Skin epidermis (tissue), 12 donors: Measurements from ENCODE around the gene BCL2L1.

ENCODE experiments used
- H3K27ac ChIP-seq, 21 experiments: fragments of 200-600 bp; sonication (generic) in 11 of 21; one replicate each; pipeline ENCODE4 v1.5.0; 2020; ENCODE audit warnings: mild to moderate bottlenecking in 3 of 21, inconsistent platforms in 2 of 21, moderate library complexity in 2 of 21
- H3K4me3 ChIP-seq, 7 experiments: fragments of 200-600 bp; sonication (generic) in 2 of 7; one replicate each; pipeline ENCODE4 v1.5.0; 2020; ENCODE audit warnings: inconsistent platforms in 2 of 7, mild to moderate bottlenecking in 2 of 7, moderate library complexity in 1 of 7

Gene BCL2L1

DNA sequence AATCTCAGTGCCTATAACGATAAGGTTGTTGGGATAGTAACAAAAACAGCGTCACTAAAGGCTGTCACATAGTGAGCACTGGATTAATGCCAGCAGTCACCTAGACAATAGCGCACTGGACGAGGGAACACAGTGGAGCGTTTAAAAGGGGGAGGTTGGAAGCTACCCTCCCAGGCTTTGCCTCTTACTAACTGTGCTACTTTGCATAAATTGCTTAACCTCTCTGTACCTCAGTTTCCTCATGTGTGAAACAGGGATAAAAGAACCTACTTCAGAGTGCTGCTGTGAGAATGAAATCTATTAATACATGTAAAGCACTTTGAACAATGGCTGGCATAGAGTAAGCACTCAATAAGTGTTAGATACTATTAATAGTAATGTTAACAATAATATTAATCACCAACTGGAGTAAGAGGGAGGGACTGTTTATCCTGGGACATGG, 10.5 kb downstream of the BCL2L1 start:
- no peak overlapping the region for H3K4me3 ChIP-seq

DNA sequence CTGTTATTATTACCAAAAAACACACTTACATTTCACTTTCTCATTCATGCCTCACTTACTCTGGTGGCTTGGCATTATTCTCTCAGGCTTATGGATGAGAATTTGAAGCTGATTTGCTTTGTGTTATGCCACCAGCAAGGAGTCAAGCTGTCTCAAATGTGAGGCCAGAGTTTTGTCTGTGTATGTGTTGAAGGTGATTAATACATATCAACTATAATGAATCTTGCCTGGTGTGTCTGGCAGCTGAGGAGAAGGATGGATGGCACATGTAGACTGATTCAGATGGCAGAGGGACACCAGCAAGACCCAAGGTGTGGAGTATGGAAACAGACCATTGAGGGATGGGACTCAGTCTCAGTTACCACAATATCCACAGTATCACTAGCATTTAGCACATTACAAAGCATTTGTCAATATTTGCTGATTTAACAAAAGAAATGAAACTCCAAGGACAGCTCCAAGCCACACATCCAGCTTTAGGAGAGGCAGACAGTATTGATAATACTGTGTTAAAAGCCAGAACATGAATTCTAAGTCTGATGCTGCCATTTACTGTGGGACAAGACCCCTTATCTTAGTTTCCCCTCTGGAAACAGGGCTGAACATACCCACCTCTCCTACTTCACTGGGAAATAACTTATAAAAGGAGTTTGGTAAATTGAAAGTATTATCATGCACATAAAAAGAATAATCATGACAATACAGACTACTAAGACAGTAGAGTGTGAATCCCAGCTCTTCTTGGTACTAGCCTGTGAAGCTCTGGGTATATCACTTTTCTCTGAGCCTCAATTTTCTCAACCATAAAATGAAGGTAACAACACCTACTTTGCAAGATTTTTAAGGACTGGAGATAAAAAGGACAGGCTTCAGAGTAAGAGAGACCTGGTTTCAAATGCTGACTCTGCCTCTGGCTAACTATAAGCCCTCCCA, 11.2 kb downstream of the BCL2L1 start:
- Histone ChIP-seq H3K4me3 (no peak overlapping the region), H3K27ac (peak overlapping the region in 19 of 21 experiments; percentile 23 to 94 (median 76))

More for the DNA sequence above, 10.5 kb downstream of the BCL2L1 start:
- H3K27ac ChIP-seq, result peak overlapping the region in 19 of 21 experiments; percentile 23 to 94 (median 76)

DNA sequence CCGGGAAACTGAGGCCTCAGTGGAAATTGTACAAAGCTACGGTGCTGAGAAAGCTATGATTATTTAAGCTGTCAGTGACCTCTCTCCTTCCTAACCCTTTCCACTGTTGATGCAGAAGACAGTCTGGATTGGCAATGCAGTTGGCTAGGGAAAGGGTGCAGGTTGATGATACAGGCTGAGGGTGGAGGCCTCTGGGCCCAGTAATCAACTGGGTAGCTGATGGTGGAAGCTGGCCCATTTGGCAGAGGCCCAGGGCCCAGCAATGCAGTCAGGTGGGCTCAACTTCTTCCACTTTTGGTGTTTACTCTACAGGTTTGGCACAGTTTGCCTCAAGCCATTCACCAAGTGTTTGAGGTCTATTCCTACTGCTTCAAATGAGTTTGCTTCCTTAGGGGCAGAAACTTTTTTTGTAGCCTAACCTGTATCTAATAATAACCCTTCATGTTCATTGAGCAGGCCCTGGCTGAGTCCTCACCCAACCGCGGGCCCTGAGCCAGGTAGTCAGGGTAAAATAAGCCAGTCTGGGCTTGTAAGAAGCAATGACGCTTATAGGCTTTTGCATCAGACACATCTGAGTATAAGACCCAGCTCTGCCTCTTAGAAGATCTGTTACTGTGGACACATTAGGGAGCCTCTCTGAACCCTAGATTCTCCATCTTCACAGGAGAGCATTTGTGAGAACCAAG, 12.1 kb downstream of the BCL2L1 start:
- Histone ChIP-seq H3K27ac (peak overlapping the region in 19 of 21 experiments; percentile 0 to 94 (median 72)), H3K4me3 (no peak overlapping the region)

DNA sequence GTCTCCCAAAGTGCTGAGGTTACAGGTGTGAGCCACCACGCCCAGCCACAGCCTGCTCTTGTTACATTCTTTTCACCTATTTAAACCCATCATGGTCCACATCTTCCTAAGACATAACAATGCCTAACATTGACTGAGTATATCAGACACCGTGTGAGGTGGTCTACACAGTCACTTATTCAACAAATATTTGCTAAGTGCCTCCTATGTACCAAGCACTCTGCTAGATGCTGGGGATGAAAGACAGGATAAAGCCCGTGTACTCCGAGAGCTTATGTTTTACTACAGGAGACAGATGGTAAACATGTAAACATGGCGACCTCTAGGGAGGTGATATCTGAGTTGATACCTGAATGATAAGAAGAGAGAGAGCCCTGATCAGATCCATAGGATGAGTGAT, 12.7 kb downstream of the BCL2L1 start:
- H3K4me3 ChIP-seq, result no peak overlapping the region
- peak overlapping the region in 14 of 21 experiments; percentile 11 to 94 (median 74) for H3K27ac ChIP-seq

DNA sequence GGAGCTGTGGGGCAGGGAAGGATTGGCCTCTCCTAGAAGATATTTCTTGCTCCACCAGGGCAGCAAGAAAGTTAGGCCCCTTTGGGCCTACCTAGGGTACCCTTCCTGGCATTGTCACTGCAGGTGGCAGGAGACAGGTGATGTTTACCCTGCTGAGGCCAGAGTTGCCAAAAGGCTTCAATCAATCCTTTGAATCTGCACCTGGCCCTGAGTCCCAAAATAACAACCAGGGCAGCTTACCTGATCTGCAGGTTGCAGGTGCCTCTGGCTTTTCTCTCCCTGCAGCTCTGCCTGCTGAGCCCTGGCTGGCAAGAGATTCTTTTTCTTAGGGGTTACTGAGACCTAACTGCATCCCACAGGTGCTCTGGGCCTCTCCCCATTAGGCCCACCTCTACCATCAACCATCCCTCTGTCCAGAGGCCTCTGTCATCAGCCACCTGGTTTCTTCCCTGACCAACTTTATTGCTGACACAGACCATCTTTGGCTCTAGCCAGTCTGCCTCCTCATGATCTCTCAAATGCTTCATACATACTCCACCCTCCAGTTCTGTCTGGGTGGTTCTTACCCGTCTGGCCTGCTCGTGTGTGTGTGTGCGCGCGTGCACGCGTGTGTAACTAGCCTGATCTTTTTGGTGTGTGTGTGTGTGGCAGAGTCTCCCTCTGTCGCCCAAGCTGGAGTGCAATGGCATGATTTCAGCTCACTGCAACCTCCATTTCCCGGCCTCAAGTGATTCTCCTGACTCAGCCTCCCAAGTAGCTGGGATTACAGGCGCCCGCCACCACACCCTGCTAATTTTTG, 13.7 kb downstream of the BCL2L1 start:
- Histone ChIP-seq H3K4me3 (no peak overlapping the region), H3K27ac (peak overlapping the region in 15 of 21 experiments; percentile 3 to 77 (median 55))

DNA sequence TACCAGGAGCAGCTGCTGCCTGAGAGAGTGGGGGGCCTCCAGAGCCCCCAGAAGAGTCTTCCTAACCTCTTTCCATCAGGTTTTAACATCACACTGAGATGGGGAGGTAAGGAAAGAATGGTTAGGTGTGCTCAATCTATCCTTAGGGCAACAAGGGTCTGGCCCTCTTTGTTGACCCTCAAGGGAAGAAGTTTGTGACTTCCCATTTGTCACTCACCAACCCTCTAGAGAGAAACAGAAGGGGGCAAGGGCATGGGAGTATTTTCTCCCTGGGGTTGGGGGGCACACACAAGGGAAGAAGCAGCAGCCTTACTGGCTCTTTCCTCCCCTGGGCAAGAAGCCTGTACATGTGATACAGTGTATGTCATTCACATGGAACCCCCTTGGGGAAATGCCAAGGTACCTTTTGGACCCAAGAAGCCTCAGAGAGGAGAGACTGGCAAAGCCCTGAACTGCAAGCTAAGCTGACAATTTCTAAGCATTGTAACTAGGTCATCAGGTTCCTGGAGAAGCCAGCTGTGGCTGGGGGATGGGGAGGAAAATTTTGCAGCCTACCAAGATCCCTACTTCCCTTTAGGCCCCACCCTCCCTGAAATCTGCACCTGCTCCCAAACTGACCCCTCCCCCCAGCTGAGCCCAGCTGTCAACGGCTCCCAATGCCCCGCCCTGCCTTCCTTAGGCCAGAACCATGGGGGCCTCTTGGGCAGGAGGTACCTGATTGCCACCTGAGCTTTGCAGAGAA, 14.5 kb downstream of the BCL2L1 start:
- Histone ChIP-seq H3K27ac (peak overlapping the region in 14 of 21 experiments; percentile 8 to 77 (median 55)), H3K4me3 (no peak overlapping the region)

DNA sequence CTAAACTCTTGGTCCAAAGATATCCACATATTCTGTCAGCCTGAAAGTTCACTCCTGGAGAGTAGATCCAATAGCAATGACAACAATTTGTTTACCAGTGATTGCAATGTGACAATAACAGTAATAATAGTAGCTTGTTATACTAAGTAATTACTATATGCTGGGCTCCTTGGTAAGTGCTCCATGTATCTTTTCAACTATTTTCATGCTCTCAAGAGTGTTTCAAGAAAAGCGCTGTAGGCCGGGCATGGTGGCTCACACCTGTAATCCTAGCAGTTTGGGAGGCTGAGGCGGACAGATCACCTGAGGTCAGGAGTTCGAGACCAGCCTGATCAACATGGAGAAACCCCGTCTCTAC, 15.4 kb downstream of the BCL2L1 start:
- H3K4me3 ChIP-seq, result no peak overlapping the region
- H3K27ac ChIP-seq, result peak overlapping the region in 5 of 21 experiments; percentile 1 to 57 (median 18)

DNA sequence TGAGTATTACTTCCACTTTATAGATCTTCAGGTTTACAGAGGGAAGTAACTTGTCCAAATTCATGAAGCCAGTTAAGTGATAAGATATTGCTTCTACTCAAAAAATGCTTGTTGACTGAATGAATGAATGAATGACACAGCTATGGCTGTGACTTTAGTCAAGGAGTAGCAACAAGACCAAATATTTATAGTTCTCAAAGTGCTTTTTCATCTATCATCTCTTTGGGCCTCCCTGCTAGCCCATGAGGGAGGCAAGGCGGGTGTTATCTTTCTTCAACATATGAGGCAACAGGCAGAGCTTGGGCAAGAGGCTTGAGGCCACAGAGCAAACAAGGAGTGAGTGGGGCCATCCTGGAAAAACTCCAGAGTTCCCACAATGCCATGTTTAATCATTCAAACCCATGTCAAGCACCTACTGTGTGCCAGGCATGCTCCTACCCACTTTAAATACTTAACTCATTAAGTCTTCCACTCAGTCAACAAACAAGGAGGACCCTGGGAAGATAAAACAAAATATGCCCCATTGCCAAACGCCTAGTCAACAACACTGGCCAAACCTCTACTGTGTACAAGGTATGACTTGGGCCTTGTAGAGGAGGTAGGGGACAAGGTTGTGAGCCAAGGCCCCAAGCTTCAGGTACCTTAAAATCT, 15.9 kb downstream of the BCL2L1 start:
- H3K27ac ChIP-seq, result peak overlapping the region in 13 of 21 experiments; percentile 1 to 67 (median 18)
- H3K4me3 ChIP-seq, result no peak overlapping the region

DNA sequence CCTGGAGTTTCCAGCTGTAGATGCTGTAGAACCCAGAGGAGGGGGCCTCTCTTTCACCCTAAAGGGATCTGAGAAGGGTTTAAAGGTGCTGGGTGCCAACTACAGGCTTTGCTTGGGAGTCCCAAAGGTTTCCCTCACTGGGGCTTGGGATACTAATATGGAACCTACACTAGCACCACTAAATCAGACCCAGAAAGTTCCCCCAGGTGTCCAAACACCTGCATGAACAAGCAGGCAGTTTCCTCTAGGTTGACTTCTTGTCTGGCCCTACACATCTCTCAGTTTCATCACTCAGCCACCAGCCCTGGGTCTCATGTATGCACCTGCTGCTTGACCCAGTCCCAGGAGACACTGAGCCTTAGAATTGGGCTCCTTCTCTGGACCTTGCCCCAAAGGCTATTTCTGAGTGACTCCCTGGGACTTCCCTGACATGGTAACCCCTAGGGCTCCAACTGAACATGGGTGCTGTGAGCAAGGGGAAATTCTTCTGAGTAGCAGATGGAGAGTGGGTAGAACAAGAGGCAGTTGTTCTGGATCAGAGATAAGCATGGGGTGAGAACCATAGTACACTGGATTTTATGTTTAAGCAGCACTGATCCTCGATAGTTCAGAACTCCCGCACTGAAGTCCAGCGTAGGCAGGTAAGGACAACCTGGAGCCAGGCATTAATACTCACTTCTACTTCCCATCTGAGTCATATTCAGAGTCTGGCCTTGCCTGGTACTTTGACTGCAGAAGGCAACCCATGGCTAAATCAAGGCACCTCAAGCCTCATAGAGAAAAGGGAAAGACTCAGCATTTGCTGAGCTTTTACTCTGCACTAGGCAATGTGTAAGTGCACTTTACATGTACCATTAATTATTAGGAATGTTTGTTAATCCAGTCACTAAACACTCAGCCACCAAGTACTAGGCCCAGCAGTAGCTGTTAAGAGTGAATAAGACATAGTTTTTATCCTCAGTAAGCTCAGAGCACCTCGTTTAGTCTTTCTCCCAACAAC, 16.8 kb downstream of the BCL2L1 start:
- H3K27ac ChIP-seq, result peak overlapping the region in 15 of 21 experiments; percentile 1 to 74 (median 46)

DNA sequence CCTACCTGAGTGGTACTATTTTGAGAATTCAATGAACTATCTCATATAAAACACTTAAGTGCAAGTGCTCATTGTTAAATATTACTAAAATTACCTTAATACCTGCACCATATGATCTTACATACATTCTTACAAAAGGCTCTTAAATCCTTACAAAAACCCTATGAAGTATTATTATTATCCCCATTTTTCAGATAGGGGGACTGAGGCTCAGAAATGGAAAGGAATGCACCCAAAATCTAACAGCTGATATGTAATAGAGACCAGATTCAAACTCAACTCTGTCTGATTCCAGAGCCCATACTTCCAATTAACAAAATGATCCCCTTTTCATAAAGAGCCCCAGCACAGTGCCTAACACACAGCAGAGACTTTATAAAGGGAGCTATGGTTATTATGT, 17.5 kb downstream of the BCL2L1 start:
- Histone ChIP-seq H3K27ac (peak overlapping the region in 15 of 21 experiments; percentile 1 to 74 (median 52)), H3K4me3 (no peak overlapping the region)

More for the DNA sequence above, 16.8 kb downstream of the BCL2L1 start:
- H3K4me3 ChIP-seq, result no peak overlapping the region

DNA sequence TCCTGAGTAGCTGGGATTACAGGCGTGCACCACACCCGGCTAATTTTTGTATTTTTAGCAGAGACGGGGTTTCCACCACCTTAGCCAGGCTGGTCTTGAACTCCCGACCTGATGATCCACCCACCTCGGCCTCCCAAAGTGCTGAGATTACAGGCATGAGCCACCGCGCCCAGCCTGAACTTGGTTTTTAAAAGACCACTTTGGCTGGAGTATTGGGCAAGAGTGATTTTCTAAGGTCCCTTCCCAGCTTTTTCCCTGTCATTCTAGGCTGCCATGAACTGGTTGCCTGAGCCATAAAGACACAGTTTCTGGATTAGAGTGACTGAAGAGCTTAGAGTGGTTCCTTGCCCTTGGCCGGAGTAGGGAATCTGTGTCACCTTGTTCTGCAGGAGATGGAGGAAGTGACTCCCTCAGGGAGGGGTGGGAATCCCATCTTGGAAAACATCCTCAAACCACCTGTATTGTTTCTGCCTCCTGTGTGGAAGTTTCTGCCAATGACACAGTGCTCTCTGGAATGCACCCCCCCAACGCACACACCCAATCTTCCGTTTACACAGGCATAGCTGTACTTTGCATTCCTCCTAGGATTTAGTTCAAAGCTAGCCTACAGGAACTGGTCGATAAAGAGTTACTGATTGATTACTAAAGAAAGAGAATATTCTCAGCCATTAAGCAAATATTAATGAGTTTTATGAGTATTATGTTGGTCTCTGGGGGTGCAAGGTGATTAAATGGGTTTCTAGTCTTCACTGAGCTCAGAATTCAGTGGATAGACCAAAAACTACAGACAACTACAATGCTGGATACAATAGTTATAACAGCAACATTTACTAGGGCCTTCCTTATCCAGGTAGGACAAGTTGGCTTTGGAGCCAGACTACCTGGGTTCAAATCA, 18.2 kb downstream of the BCL2L1 start:
- H3K4me3 ChIP-seq, result no peak overlapping the region

DNA sequence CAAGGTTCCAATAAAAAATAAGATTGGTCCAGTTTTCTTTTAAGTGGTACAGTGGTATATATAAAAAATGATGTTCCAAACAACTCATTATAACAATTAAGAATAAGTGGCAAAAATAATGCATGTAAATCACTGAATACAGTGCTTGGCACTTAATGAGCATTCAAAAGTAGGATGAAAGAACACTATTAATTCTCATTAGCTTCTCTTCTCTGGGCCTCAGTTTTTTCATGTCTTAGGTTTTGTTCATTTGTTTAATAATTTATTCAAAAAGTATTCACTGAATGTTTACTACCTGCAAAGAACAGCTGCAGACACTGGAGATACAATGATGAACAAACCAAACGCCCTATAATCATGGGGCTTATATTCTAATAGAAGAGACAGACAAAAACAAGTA, 21.1 kb downstream of the BCL2L1 start:
- Histone ChIP-seq H3K4me3 (no peak overlapping the region), H3K27ac (peak overlapping the region in 11 of 21 experiments; percentile 3 to 89 (median 55))

More for the DNA sequence above, 18.2 kb downstream of the BCL2L1 start:
- peak overlapping the region in 13 of 21 experiments; percentile 18 to 74 (median 61) for H3K27ac ChIP-seq

DNA sequence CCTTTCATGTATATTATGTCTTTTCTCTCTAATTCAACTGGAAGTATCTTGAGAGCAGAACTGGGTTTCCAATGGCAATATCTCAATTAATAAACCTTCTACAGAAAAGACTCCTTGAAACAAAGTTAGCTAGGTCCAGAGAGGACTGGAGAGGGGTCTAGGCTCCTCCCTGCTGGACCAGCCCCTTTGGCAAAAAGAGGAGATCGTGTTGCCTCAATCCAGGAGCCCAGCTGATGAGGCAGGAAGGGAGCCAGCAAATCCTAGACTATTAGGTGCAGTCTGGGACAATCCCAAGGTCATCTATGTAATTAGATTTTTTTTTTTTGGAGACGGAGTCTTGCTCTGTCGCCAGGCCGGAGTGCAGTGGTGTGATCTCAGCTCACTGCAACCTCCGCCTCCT, 21.9 kb downstream of the BCL2L1 start:
- no peak overlapping the region for H3K4me3 ChIP-seq
- peak overlapping the region in 15 of 21 experiments; percentile 7 to 92 (median 80) for H3K27ac ChIP-seq

DNA sequence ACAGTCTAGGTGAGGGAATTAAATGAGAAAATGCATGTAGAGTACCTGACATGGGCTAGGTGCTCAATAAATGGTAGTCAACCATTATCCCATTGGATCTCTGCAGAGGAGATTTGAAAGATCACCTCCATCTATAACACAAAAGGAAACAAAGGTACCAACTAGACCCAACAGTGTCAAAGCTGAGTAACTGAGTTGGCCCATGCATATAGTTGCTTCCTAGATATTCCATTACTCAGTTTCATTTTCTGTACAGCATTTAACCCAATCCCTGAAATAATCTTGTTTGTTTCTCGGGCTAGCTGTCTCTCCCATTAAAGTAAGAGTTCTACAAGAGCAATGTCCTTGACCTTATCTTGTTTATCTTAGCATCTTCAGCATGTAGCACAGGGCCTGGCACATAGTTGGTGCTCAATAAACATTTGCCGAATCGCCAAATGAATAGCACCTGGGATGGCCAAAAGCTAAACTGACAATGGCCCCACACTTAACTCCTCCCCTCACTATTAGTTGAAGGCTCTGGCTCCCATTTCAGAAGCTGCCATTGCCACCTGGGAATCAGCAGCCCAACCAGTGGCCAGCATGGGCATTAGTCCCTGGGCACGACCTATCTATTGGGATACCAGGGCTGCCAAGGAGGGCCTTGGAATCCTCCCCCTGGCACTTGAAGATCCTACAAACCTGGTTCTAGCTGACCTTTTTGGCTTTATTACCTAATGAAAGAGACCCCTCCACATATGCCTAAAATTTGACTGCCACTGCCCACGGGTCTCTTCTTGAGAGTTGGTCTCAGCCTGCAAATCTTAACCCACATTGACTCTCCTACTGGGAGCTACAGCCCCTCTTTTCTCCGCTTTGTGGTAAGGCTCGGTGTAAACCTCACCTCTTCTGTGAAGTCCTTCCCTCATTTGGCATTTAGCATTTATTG, 22.6 kb downstream of the BCL2L1 start:
- Histone ChIP-seq H3K4me3 (no peak overlapping the region), H3K27ac (peak overlapping the region in 20 of 21 experiments; percentile 44 to 92 (median 77))
